Hepatocyte (in vitro differentiated cells): ENCODE data around the gene ANO2.

Source experiments
- EZH2 ChIP-seq: fragments of 200-600 bp; sonication (generic); IDR thresholded peaks from 2 replicates; pipeline ENCODE4 v1.6.1; 2016; ENCODE audit warnings: antibody characterized with exemption, mild to moderate bottlenecking, borderline replicate concordance
- TF ChIP-seq, protein P1 (sequence below): fragments of 200-600 bp; sonication (generic); IDR thresholded peaks from 2 replicates; pipeline ENCODE4 v1.5.1; 2016; ENCODE audit warnings: antibody characterized with exemption, mild to moderate bottlenecking; ENCODE audit not compliant: poor library complexity

GRCh38 chr12:5864972-5865371 lies 80.1 kb downstream of the ANO2 start:
- TF ChIP-seq, protein P1, sequence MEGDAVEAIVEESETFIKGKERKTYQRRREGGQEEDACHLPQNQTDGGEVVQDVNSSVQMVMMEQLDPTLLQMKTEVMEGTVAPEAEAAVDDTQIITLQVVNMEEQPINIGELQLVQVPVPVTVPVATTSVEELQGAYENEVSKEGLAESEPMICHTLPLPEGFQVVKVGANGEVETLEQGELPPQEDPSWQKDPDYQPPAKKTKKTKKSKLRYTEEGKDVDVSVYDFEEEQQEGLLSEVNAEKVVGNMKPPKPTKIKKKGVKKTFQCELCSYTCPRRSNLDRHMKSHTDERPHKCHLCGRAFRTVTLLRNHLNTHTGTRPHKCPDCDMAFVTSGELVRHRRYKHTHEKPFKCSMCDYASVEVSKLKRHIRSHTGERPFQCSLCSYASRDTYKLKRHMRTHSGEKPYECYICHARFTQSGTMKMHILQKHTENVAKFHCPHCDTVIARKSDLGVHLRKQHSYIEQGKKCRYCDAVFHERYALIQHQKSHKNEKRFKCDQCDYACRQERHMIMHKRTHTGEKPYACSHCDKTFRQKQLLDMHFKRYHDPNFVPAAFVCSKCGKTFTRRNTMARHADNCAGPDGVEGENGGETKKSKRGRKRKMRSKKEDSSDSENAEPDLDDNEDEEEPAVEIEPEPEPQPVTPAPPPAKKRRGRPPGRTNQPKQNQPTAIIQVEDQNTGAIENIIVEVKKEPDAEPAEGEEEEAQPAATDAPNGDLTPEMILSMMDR = no peak
- no peak for TF ChIP-seq EZH2
